ENCODE results near the gene CRYGD.
"Not testable (repeated sequence)": the region's sequence is repeated elsewhere in the genome, so short reads cannot be mapped to it uniquely, and the experiment has no call there.

Gene CRYGD

DNA sequence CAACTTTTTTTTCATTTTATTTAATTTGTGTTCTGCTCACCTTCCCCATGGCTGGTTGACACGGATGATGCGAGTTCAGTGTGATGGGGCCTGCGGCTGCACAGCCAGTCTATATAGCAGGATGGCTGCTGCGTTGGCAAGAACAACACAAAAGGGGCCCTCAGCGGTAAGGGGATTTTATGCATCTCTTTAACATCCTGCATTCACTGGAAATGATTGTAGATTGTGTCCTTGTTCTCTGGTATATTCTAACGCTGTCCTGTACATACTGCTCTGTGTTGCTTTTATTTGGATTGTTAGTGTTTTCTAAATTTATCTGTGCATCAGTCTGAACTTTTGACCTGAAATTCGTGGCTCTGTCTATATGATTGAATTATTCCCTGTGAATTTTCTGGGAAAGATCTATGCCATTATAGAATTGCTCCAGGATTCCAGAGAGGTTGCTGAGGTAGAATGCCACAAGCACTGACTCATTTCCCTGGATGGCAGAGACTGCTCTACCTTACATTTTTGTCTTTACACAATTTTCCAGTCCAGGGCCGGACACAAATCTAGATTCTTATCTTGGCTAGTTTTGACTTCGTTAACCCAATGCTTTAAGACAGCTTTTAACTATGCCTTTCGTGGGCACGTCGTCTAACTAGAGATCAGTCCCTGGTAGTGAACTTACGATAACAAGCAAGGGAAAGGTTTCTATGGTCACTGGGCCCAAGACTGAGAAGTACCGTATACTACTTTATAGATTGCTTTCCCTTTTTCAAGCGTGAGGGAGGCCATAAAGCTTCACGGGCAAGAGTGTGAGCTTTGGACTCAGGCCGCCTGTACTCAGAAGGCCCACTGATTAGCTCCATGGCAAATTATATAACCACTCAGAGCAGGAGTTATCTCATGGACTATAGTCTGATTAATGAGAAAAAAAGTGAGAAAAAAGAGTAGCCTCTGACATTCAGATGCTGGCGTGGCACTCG is 5.7 kb upstream of the CRYGD start, which contains the start of gene CRYGC:
Gene CRYGC (minus strand): TSS at position 85 of the 968 bp plus-strand sequence. CDS start 36 bp downstream, at position 49.
- no peak for DNase-seq

- DNase-seq = no peak
Observed at GRCh38 chr2:208128136-208128535, 3.8 kb upstream of the CRYGD start.

DNA sequence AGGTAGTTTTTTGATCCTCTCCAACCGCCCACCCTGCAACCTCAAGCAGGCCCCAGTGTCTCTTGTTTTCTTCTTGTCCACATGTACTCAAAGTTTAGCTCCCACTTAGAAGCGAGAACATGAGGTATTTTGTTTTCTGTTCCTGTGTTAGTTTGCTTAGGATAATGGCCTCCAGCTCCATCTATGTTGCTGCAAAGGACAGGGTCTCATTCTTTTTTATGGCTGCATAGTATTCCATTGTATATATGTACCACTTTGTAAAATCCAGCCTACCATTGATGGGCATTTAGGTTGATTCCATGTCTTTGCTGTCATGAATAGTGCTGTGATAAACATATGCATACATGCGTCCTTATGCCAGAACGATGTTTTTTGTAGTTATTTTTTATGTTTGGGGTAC is 2.8 kb upstream of the CRYGD start:
- DNase-seq = no peak

DNA sequence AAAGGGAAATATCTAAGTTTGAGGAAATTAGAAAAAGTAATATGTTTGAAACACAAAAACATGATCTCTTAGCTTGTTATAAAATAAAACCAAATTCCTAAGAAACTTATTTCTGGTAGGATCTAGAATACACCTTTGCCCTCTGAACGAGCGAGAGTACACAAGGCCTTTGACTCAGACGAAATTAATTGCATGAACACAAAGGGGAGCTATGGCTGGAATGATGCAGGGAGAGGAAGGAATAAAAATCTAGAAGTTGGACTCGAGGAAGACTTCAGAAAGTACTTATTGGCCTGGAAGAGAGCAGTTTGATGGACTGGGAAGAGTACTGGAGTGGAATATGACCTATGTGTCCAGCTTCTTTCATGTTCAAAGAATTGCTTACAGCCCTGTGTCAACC is 927 bp upstream of the CRYGD start:
- no peak for DNase-seq

DNA sequence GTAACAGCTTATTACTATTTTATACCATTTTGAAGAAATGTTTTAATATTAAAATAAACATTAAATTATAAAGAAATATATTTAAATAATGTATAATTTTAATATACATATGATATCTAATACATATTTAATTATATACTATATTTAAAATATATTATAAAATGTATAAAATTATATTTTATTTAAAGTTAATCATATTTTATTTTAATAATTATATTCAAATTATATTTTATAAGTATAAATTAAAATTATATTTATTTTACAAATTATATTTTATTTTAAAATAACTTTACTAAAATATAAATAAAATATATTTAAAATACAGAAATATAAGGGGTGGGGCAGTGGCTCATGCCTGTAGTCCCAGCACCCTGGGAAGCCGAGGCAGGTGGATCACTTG is 2.1 kb downstream of the CRYGD start:
- no peak for DNase-seq

- no peak for DNase-seq
Observed at GRCh38 chr2:208118918-208119317, 5.4 kb downstream of the CRYGD start.

DNA sequence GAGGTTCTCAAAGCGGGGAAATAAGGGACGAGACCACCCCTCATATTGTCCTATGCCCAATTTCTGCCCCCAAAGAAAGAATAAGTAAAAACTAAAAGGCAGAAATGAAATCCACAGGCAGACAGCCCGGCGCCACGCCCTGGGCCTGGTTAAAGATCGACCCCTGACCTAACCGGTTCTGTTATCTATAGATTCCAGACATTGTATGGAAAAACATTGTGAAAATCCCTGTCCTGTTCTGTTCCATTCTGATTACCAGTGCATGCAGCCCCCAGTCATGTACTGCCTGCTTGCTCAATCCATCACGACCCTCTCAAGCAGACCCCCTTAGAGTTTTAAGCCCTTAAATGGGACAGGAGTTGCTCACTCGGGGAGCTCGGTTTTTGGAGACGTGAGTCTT is 6.9 kb downstream of the CRYGD start:
- DNase-seq = not testable (repeated sequence)

DNA sequence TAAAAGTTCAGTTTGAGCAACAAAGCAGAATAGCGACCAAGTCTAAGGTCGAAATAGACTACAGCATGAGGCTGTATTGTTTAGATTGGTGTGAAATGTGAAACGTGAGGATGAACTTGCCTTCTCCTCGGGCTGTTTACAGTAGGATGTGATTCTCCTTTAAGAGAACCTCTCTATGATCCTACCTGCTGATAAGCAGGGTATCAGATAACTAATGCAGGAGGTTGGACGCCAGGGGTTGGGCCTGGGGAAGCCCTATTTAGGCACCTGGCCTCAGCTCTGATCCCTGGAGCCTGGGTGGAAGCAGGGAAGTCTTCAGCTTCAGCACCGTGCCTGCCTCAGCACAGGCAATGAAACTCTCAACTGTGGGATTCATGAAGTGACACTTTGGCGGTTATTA is 11.4 kb downstream of the CRYGD start:
- no peak for DNase-seq

- DNase-seq = not testable (repeated sequence)
Observed at GRCh38 chr2:208112273-208112745, 12.0 kb downstream of the CRYGD start.

GRCh38 chr2:208103616-208104015 is 20.7 kb downstream of the CRYGD start:
- DNase-seq = no peak

- no peak for DNase-seq
Observed at GRCh38 chr2:208101716-208102631, 22.4 kb downstream of the CRYGD start.

DNA sequence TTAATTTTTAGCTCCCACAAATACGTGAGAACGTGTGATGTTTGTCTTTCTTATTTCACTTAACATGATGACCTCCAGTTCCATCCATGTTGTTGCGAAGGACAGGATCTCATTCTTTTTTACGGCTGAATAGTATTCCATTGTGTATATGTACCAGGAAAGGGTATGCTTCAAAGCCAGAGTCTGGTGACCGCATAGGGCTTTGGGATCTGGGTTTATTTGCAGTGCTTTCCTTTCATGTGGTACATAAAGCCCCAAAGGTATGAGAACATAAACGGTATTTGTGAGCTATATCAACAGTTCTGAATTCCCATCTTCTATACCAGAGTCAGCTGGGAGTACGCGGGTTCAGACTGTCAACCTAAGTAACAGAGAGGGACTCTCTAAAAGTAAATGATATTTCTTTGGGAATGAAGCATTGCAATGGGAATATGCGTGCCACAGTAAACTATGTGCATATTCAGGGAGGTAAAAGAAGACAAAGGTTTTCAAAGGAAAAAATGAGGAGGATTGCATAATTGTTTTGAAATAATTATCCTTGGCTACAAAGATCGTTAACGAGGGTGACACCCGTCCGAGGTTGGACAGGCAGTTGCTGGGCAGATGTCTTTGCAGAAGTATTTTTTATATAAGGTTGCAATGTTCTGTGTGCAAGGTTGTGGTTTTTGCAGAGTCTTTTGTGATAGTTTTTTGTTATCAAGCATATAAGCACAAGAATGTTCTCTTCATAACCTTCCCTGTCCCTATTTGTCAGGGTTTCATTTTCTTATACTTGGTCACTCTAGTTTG is 24.4 kb downstream of the CRYGD start:
- no peak for DNase-seq

- not testable (repeated sequence) for DNase-seq
Observed at GRCh38 chr2:208098701-208099100, 25.6 kb downstream of the CRYGD start.

GRCh38 chr2:208098267-208098666 is 26.1 kb downstream of the CRYGD start:
- DNase-seq = no peak

DNA sequence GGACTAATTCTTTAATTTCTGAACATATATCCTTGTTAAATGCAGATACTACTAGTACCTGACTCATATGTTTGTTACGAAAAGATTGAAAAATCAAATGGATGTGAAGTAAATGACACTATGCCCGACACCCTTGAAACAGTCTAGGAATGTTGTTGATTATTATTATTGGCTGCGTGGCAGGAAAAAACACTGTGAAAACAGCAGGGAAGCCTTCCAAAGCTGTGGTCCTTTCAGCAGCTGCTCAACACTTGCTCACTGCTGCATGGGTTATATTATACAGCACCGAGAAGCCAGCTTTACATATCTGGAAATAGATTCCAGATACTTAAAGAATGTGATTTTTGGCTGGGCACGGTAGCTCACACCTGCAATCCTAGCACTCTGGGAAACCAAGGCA is 26.5 kb downstream of the CRYGD start:
- no peak for DNase-seq

- DNase-seq = no peak
Observed at GRCh38 chr2:208097313-208097712, 27.0 kb downstream of the CRYGD start.

DNA sequence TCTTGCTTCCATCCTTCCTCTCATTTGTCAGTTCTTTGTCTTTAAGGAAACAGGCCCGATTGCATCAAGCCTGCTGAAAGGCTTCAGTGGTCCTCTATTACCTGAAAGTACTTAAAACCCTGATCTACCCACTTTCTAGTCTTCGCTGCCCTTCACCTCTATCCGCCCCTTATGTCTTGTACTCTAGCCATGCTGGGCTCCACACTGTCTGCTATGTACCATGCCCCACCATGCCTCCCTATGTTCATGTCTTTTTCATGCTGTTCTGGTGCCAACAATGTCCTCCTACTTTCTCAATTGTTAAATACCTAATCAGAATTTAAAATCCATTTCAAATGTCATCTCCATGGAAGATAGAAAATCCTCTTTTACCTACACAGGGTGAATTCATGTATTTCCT is 28.2 kb downstream of the CRYGD start:
- DNase-seq = no peak

DNA sequence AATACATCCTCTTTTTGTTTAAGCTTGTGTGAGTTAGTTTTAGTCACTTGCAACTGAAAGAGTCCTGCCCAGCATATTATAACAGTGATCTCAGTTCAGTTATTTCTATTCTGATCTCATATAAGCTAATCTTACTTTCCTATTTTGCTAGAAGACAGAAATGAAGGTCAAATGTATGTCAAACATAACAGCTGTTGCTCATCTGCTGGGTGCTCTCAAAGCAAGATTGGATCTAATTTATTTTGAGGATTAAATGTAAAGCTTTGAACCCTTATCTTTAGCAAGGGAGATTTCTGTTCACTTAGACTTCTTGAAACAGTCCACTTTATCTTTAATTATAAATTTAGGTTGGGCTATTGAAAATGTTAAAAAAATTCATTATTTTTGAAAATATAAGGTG is 31.2 kb downstream of the CRYGD start:
- no peak for DNase-seq

GRCh38 chr2:208092093-208092832 is 32.1 kb downstream of the CRYGD start:
- no peak for DNase-seq

DNA sequence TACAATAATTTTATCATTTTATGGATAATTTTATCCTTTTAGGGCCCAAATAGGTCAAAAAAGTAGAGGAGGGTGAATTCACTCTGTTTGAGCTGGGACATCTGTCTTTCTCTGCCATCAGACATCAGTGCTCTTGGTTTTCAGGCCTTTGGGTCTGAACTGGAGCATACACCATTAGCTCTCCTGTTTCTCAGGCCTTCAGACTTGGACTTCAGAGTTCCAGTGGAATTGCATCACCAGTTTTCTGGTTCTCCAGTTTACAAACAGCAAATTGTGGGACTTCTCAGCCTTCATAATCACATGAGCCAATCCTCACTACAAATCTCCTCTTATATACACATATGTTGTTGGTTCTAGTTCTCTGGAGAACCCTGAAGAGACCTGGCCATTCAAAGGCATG is 33.9 kb downstream of the CRYGD start:
- no peak for DNase-seq

- DNase-seq = no peak
Observed at GRCh38 chr2:208086029-208086428, 38.3 kb downstream of the CRYGD start.

DNA sequence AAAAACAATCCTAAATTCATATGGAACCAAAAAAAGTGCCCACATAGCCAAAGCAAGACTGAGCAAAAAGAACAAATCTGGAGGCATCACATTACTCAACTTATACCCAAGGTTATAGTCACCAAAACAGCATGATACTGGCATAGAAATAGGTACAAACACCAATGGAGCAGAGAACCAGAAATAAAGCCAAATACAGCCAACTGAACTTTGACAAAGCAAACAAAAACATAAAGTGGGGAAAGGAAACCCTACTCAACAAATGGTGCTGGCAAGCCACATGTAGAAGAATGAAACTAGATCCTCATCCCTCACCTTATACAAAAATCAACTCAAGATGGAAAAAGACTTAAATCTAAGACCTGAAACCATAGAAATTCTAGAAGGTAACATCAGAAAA is 40.5 kb downstream of the CRYGD start:
- DNase-seq = no peak

Data from stimulated activated CD4-positive, alpha-beta T cell treated with anti-CD3 and anti-CD28 coated beads, Interleukin-2, amount 100 ng/mL, for 24 hours (primary cell).